T-helper 1 cell (primary cell): Measurements from ENCODE around the gene DPY19L1.
"Not testable (repeated sequence)": the region's sequence is repeated elsewhere in the genome, so short reads cannot be mapped to it uniquely, and the experiment has no call there.

ENCODE experiments used
- DNase-seq, 5 donors: peaks; one replicate each; pipeline ENCODE4 v3.0.0-alpha.2; 2012 to 2020
- total RNA-seq, 4 donors: gene quantifications; one replicate each; lab custom pipeline; 2026; lab: John Stamatoyannopoulos, UW

DPY19L1 gene
- 19.3 to 27.3 (median 22.8) reads per million in 4 donors for total RNA-seq

- DNase-seq: no peak
Observed at GRCh38 chr7:35037211-35037525, at the start of gene DPY19L1. Gene DPY19L1, minus strand, starts transcription at chr7:35037485. Its CDS starts 91 bp downstream, at chr7:35037394.

GRCh38 chr7:35079517-35079916 is 42.2 kb upstream of the DPY19L1 start:
- DNase-seq: not testable (repeated sequence)

- DNase-seq: not testable (repeated sequence)
Observed at GRCh38 chr7:35074008-35074407, 36.7 kb upstream of the DPY19L1 start.

- DNase-seq: not testable (repeated sequence)
Observed at GRCh38 chr7:35072950-35073827, 35.9 kb upstream of the DPY19L1 start.

GRCh38 chr7:35069084-35069483 is 31.8 kb upstream of the DPY19L1 start:
- DNase-seq: not testable (repeated sequence)

- DNase-seq: not testable (repeated sequence)
Observed at GRCh38 chr7:35065382-35065781, 28.1 kb upstream of the DPY19L1 start.

- not testable (repeated sequence) for DNase-seq
Observed at GRCh38 chr7:35058571-35058970, 21.3 kb upstream of the DPY19L1 start.

- DNase-seq: not testable (repeated sequence)
Observed at GRCh38 chr7:35057505-35058451, 20.5 kb upstream of the DPY19L1 start.

- DNase-seq: not testable (repeated sequence)
Observed at GRCh38 chr7:35055733-35056132, 18.4 kb upstream of the DPY19L1 start.

GRCh38 chr7:35053488-35054175 is 16.3 kb upstream of the DPY19L1 start:
- DNase-seq: not testable (repeated sequence)

- DNase-seq: not testable (repeated sequence)
Observed at GRCh38 chr7:35048390-35048789, 11.1 kb upstream of the DPY19L1 start.

GRCh38 chr7:35047912-35048305 is 10.6 kb upstream of the DPY19L1 start:
- not testable (repeated sequence) for DNase-seq

- DNase-seq: not testable (repeated sequence)
Observed at GRCh38 chr7:35047263-35047911, 10.1 kb upstream of the DPY19L1 start.

- not testable (repeated sequence) for DNase-seq
Observed at GRCh38 chr7:35043301-35043700, 6.0 kb upstream of the DPY19L1 start.

- no peak for DNase-seq
Observed at GRCh38 chr7:35040906-35041305, 3.6 kb upstream of the DPY19L1 start.

- no peak for DNase-seq
Observed at GRCh38 chr7:35039343-35039742, 2.1 kb upstream of the DPY19L1 start.

GRCh38 chr7:35038354-35038753 is 1.1 kb upstream of the DPY19L1 start:
- no peak for DNase-seq

- DNase-seq: peak; percentile 74 to 90 (median 83)
Observed at GRCh38 chr7:35037526-35038341, 449 bp upstream of the DPY19L1 start.

- peak; percentile 18 to 38 (median 24) for DNase-seq
Observed at GRCh38 chr7:35036361-35037171, 719 bp downstream of the DPY19L1 start.

- peak in 3 of 5 donors; percentile 11 to 42 (median 25) for DNase-seq
Observed at GRCh38 chr7:35035511-35035961, 1.7 kb downstream of the DPY19L1 start.
